ENCODE data around the gene MFSD11.

GRCh38 chr17:76744747-76745146 lies 6.8 kb downstream of the MFSD11 start:
- TF ChIP-seq CTCF (IDR thresholded peaks at IDR 0.05; ENCODE audit: poor library complexity, severe bottlenecking) (no peak), POLR2AphosphoS5 (IDR thresholded peaks at IDR 0.05) (no peak), RAD21 (conservative IDR thresholded peaks at IDR 0.05) (no peak)

Data from neural cell (in vitro differentiated cells).